Measurements from ENCODE around the gene TGM3.
"Not testable (repeated sequence)": the region's sequence is repeated elsewhere in the genome, so short reads cannot be mapped to it uniquely, and the experiment has no call there.

DNA sequence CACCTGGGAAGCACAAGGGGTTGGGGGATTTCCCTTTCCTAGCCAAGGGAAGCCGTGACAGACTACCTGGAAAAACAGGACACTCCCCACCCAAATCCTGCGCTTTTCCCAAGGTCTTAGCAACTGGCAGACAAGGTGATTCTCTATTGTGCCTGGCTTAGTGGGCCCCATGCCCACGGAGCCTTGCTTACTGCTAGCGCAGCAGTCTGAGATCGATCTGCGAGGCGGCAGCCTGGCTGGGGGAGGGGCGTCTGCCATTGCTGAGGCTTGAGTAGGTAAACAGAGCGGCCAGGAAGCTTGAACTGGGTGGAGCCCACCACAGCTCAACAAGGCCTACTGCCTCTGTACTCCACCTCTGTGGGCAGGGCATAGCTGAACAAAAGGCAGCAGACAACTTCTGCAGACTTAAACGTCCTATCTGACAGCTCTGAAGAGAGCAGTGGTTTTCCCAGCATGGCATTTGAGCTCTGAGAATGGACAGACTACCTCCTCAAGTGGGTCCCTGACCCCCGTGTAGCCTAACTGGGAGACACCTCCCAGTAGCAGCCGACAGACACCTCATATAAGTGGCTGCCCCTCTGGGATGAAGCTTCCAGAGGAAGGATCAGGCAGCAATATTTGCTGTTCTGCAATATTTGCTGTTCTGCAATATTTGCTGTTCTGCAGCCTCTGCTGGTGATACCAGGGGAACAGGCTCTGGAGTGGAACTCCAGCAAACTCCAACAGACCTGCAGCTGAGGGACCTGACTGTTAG, 31.0 kb upstream of the TGM3 start:
- TF ChIP-seq EZH2 (IDR thresholded peaks at IDR 0.05; ENCODE audit: low read depth), result not testable (repeated sequence)
- TF ChIP-seq, protein P1, sequence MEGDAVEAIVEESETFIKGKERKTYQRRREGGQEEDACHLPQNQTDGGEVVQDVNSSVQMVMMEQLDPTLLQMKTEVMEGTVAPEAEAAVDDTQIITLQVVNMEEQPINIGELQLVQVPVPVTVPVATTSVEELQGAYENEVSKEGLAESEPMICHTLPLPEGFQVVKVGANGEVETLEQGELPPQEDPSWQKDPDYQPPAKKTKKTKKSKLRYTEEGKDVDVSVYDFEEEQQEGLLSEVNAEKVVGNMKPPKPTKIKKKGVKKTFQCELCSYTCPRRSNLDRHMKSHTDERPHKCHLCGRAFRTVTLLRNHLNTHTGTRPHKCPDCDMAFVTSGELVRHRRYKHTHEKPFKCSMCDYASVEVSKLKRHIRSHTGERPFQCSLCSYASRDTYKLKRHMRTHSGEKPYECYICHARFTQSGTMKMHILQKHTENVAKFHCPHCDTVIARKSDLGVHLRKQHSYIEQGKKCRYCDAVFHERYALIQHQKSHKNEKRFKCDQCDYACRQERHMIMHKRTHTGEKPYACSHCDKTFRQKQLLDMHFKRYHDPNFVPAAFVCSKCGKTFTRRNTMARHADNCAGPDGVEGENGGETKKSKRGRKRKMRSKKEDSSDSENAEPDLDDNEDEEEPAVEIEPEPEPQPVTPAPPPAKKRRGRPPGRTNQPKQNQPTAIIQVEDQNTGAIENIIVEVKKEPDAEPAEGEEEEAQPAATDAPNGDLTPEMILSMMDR (conservative IDR thresholded peaks at IDR 0.05), result not testable (repeated sequence)
